Natural killer cell treated with Interleukin-12 subunit alpha and Interleukin-12 subunit beta and Interleukin-15 and Interleukin-18, amount 100 ng/mL, for 72 hours (primary cell): Measurements from ENCODE around the gene SERAC1. TPM values are rescaled to one million over a fixed set of nuclear protein-coding genes. Genes with fewer than 3 reads are reported as not detected.
A peak's percentile ranks its signal among the peaks of the same experiment; 100 is the strongest.
"Not testable (repeated sequence)": the region's sequence is repeated elsewhere in the genome, so short reads cannot be mapped to it uniquely, and the experiment has no call there.

Experiments used
- ATAC-seq, 2 donors: fragments of 150-1000 bp; cut with Tn5 transposase in 1 of 2; sonication (Bioruptor Pico), chemical (Tn5 transposase) in 1 of 2; 2 replicates each; pipeline ENCODE4 v1.10.0; 2021
- DNase-seq: peaks from one replicate; pipeline ENCODE4 v3.0.0; 2022; ENCODE audit warnings: low spot score
- H3K27ac Mint-ChIP-seq, 2 donors: 1 replicate in 1 of 2; 2 replicates in 1 of 2; pipeline ENCODE4 v1.8.0; 2022; ENCODE audit warnings: mixed read lengths in 2 of 2, mild to moderate bottlenecking in 1 of 2, moderate library complexity in 1 of 2
- H3K27me3 Mint-ChIP-seq, 2 donors: 1 replicate in 1 of 2; 2 replicates in 1 of 2; pipeline ENCODE4 v1.8.0; 2022; ENCODE audit warnings: mixed read lengths in 2 of 2
- H3K36me3 Mint-ChIP-seq: one replicate; pipeline ENCODE4 v1.8.0; 2022; ENCODE audit warnings: mixed read lengths
- H3K4me1 Mint-ChIP-seq, 2 donors: 1 replicate in 1 of 2; 2 replicates in 1 of 2; pipeline ENCODE4 v1.8.0; 2022; ENCODE audit warnings: low read depth in 2 of 2, mixed read lengths in 2 of 2, mild to moderate bottlenecking in 1 of 2
- H3K4me3 Mint-ChIP-seq: one replicate; pipeline ENCODE4 v1.8.0; 2022; ENCODE audit warnings: mixed read lengths
- H3K9me3 Mint-ChIP-seq: 2 replicates; pipeline ENCODE4 v1.8.0; 2022; ENCODE audit warnings: mixed read lengths
- total RNA-seq, 2 donors: library from RNA; stranded (reverse); gene quantifications; one replicate each; pipeline ENCODE4 v1.2.3, GENCODE V29; 2022

SERAC1 gene
- total RNA-seq, result 1 to 10 TPM; 4.9 to 7.9 TPM

- peak within 1 kb of the TSS; percentile 79 for H3K4me3 Mint-ChIP-seq
- peaks cover 9% of the 10 kb centered on the region for H3K36me3 Mint-ChIP-seq
- no peaks in the 10 kb centered on the region for H3K9me3 Mint-ChIP-seq
- peaks cover 0 to 3% of the 10 kb centered on the region in 2 donors for H3K27me3 Mint-ChIP-seq
- DNase-seq (no peak), ATAC-seq (peak; percentile 80 to 81)
- peaks cover 9 to 30% of the 10 kb centered on the region in 2 donors for H3K4me1 Mint-ChIP-seq
- peak within 1 kb of the TSS; percentile 85 to 90 for H3K27ac Mint-ChIP-seq
These were observed at the start of gene SERAC1 for GRCh38 chr6:158168040-158168289. SERAC1 (minus strand) TSS chr6:158168262; CDS start chr6:158158363, 9,899 bp downstream.

GRCh38 chr6:158213925-158214674 is 46.0 kb upstream of the SERAC1 start:
- Mint-ChIP-seq H3K4me1 (peaks cover 14 to 21% of the 10 kb centered on the region in 2 donors), H3K27ac (no peak overlapping the region), H3K9me3 (no peaks in the 10 kb centered on the region), H3K4me3 (no peak overlapping the region), H3K27me3 (peaks cover 0 to 2% of the 10 kb centered on the region in 2 donors), H3K36me3 (no peaks in the 10 kb centered on the region)
- no peak for DNase-seq
- peak; percentile 86 to 88 for ATAC-seq

- H3K9me3 Mint-ChIP-seq, result no peaks in the 10 kb centered on the region
These were observed 43.4 kb upstream of the SERAC1 start for GRCh38 chr6:158211273-158212055.

GRCh38 chr6:158209582-158210333 is 41.7 kb upstream of the SERAC1 start:
- Mint-ChIP-seq H3K4me1 (peaks cover 38 to 48% of the 10 kb centered on the region in 2 donors), H3K27me3 (peaks cover 0 to 13% of the 10 kb centered on the region in 2 donors)
- ATAC-seq, H3K36me3 Mint-ChIP-seq, H3K4me3 Mint-ChIP-seq, H3K9me3 Mint-ChIP-seq, DNase-seq, H3K27ac Mint-ChIP-seq: not testable (repeated sequence)

More at GRCh38 chr6:158211273-158212055, 43.4 kb upstream of the SERAC1 start:
- Mint-ChIP-seq H3K4me3 (peak overlapping the region; percentile 49), H3K4me1 (peaks cover 32 to 42% of the 10 kb centered on the region in 2 donors), H3K36me3 (no peaks in the 10 kb centered on the region), H3K27ac (peak overlapping the region; percentile 69 to 70), H3K27me3 (peaks cover 0 to 7% of the 10 kb centered on the region in 2 donors)
- DNase-seq (peak; percentile 78), ATAC-seq (peak; percentile 84 to 86)

- H3K27me3 Mint-ChIP-seq, result peaks cover 0 to 13% of the 10 kb centered on the region in 2 donors
- not testable (repeated sequence) for DNase-seq, H3K36me3 Mint-ChIP-seq, H3K9me3 Mint-ChIP-seq, ATAC-seq
- peaks cover 32 to 36% of the 10 kb centered on the region in 2 donors for H3K4me1 Mint-ChIP-seq
- H3K4me3 Mint-ChIP-seq, result peak overlapping the region; percentile 81
- H3K27ac Mint-ChIP-seq, result peak overlapping the region; percentile 68 to 86
These were observed 40.4 kb upstream of the SERAC1 start for GRCh38 chr6:158208226-158209030.

- Mint-ChIP-seq H3K27ac (peak overlapping the region; percentile 68 to 86), H3K27me3 (peaks cover 0 to 13% of the 10 kb centered on the region in 2 donors), H3K4me1 (peaks cover 32 to 36% of the 10 kb centered on the region in 2 donors), H3K9me3 (no peaks in the 10 kb centered on the region), H3K4me3 (peak overlapping the region; percentile 81), H3K36me3 (no peaks in the 10 kb centered on the region)
- ATAC-seq (peak; percentile 86 to 88), DNase-seq (no peak)
These were observed 39.3 kb upstream of the SERAC1 start for GRCh38 chr6:158207422-158207788.

GRCh38 chr6:158206740-158207421 is 38.8 kb upstream of the SERAC1 start:
- peaks cover 32 to 36% of the 10 kb centered on the region in 2 donors for H3K4me1 Mint-ChIP-seq
- peak in 1 of 2 donors; percentile 21 for ATAC-seq
- peak overlapping the region; percentile 68 to 86 for H3K27ac Mint-ChIP-seq
- H3K4me3 Mint-ChIP-seq, result peak overlapping the region; percentile 81
- no peaks in the 10 kb centered on the region for H3K9me3 Mint-ChIP-seq
- no peak for DNase-seq
- no peaks in the 10 kb centered on the region for H3K36me3 Mint-ChIP-seq
- peaks cover 0 to 13% of the 10 kb centered on the region in 2 donors for H3K27me3 Mint-ChIP-seq

- H3K27me3 Mint-ChIP-seq, result peaks cover 0 to 13% of the 10 kb centered on the region in 2 donors
- H3K4me1 Mint-ChIP-seq, result peaks cover 25 to 28% of the 10 kb centered on the region in 2 donors
- H3K27ac Mint-ChIP-seq, result peak overlapping the region; percentile 42 to 68
These were observed 37.3 kb upstream of the SERAC1 start for GRCh38 chr6:158205169-158205944.

GRCh38 chr6:158198461-158198860 is 30.4 kb upstream of the SERAC1 start:
- Mint-ChIP-seq H3K4me1 (no peaks in the 10 kb centered on the region), H3K27me3 (peaks cover 0 to 3% of the 10 kb centered on the region in 2 donors), H3K9me3 (no peaks in the 10 kb centered on the region), H3K4me3 (no peak overlapping the region), H3K36me3 (peaks cover 6% of the 10 kb centered on the region), H3K27ac (no peak overlapping the region)
- DNase-seq, result no peak
- ATAC-seq, result no peak

More at GRCh38 chr6:158205169-158205944, 37.3 kb upstream of the SERAC1 start:
- Mint-ChIP-seq H3K36me3 (no peaks in the 10 kb centered on the region), H3K9me3 (no peaks in the 10 kb centered on the region), H3K4me3 (no peak overlapping the region)
- DNase-seq (no peak), ATAC-seq (no peak)

GRCh38 chr6:158194487-158195280 is 26.6 kb upstream of the SERAC1 start:
- Mint-ChIP-seq H3K27me3 (peaks cover 0 to 3% of the 10 kb centered on the region in 2 donors), H3K9me3 (no peaks in the 10 kb centered on the region), H3K36me3 (peaks cover 12% of the 10 kb centered on the region), H3K4me1 (no peaks in the 10 kb centered on the region), H3K4me3 (no peak overlapping the region), H3K27ac (no peak overlapping the region)
- DNase-seq (no peak), ATAC-seq (no peak)

GRCh38 chr6:158191761-158192160 is 23.7 kb upstream of the SERAC1 start:
- Mint-ChIP-seq H3K4me3 (no peak overlapping the region), H3K36me3 (peaks cover 9% of the 10 kb centered on the region), H3K9me3 (no peaks in the 10 kb centered on the region), H3K27me3 (no peaks in the 10 kb centered on the region), H3K4me1 (no peaks in the 10 kb centered on the region), H3K27ac (no peak overlapping the region)
- ATAC-seq (no peak), DNase-seq (no peak)
